DND-41 (cell line): ENCODE data around the gene CFAP44.

ENCODE experiments used
- ATAC-seq: fragments of 200-7000 bp; cut with Tn5 transposase; 3 replicates; pipeline ENCODE4 v1.9.1; 2021; ENCODE audit warnings: low read depth; ENCODE audit not compliant: insufficient read depth
- DNase-seq: peaks from one replicate; pipeline ENCODE4 v3.0.0-alpha.2; 2020
- H2AFZ ChIP-seq: 2 replicates; pipeline ENCODE4 v1.6.0; 2012; ENCODE audit warnings: low read depth, low read length
- H3K27ac ChIP-seq: 2 replicates; pipeline ENCODE4 v1.5.1; 2012; ENCODE audit warnings: low read length, inconsistent platforms
- H3K27me3 ChIP-seq: fragments of 200-600 bp; sonication (generic); 2 replicates; pipeline ENCODE4 v1.6.0; 2012; ENCODE audit warnings: low read length, mild to moderate bottlenecking, inconsistent platforms; ENCODE audit not compliant: insufficient read depth, poor library complexity
- H3K36me3 ChIP-seq: 2 replicates; pipeline ENCODE4 v1.5.1; 2012; ENCODE audit warnings: low read length, inconsistent platforms; ENCODE audit not compliant: insufficient read depth
- H3K4me1 ChIP-seq: 2 replicates; pipeline ENCODE4 v1.5.1; 2012; ENCODE audit warnings: mild to moderate bottlenecking, low read length; ENCODE audit not compliant: insufficient read depth
- H3K4me2 ChIP-seq: 2 replicates; pipeline ENCODE4 v1.6.0; 2012; ENCODE audit warnings: mild to moderate bottlenecking, moderate library complexity, low read length, inconsistent platforms; ENCODE audit not compliant: insufficient read depth
- H3K4me3 ChIP-seq, 2 experiments: fragments of 200-600 bp in 1 of 2; shearing (Covaris generic) in 1 of 2; 2 replicates each; pipeline ENCODE4 v1.5.1; 2012 to 2016; ENCODE audit warnings: inconsistent platforms in 2 of 2, low read length in 2 of 2, mild to moderate bottlenecking in 2 of 2, low read depth in 1 of 2, moderate library complexity in 1 of 2
- H3K79me2 ChIP-seq: 2 replicates; pipeline ENCODE4 v1.6.0; 2012; ENCODE audit warnings: low read length, inconsistent platforms; ENCODE audit not compliant: insufficient read depth
- H3K9ac ChIP-seq: 2 replicates; pipeline ENCODE4 v1.6.0; 2012; ENCODE audit warnings: low read depth, mild to moderate bottlenecking, inconsistent platforms, low read length, moderate library complexity
- H3K9me3 ChIP-seq: 2 replicates; pipeline ENCODE4 v1.5.1; 2012; ENCODE audit warnings: low read length, moderate library complexity, mild to moderate bottlenecking, inconsistent platforms; ENCODE audit not compliant: insufficient read depth, severe bottlenecking
- H4K20me1 ChIP-seq: 2 replicates; pipeline ENCODE4 v1.6.0; 2012; ENCODE audit warnings: low read length; ENCODE audit not compliant: insufficient read depth
- EZH2 ChIP-seq: IDR thresholded peaks from 3 replicates; pipeline ENCODE4 v1.6.1; 2012; ENCODE audit warnings: borderline replicate concordance, low read depth, mild to moderate bottlenecking, moderate library complexity, low read length, inconsistent platforms; ENCODE audit not compliant: severe bottlenecking
- TF ChIP-seq, protein P1 (sequence below): IDR thresholded peaks from 2 replicates; pipeline ENCODE4 v1.5.1; 2012; ENCODE audit warnings: borderline replicate concordance, low read length, moderate library complexity, mild to moderate bottlenecking; ENCODE audit not compliant: poor library complexity, severe bottlenecking; ENCODE audit errors: extremely low read depth

Gene CFAP44

GRCh38 chr3:113404637-113405036, 36.7 kb downstream of the CFAP44 start:
- no peaks in the 10 kb centered on the region for H3K4me1 ChIP-seq
- H2AFZ ChIP-seq, result no peak overlapping the region
- no peaks in the 10 kb centered on the region for H3K27me3 ChIP-seq
- no peak overlapping the region for H3K27ac ChIP-seq
- DNase-seq (no peak), ATAC-seq (no peak)
- no peak overlapping the region for H3K9ac ChIP-seq
- no peak overlapping the region for H3K4me2 ChIP-seq
- H3K36me3 ChIP-seq, result peaks cover 5% of the 10 kb centered on the region; the same call in 1 of the 2 replicates
- no peak for TF ChIP-seq EZH2
- TF ChIP-seq, protein P1, sequence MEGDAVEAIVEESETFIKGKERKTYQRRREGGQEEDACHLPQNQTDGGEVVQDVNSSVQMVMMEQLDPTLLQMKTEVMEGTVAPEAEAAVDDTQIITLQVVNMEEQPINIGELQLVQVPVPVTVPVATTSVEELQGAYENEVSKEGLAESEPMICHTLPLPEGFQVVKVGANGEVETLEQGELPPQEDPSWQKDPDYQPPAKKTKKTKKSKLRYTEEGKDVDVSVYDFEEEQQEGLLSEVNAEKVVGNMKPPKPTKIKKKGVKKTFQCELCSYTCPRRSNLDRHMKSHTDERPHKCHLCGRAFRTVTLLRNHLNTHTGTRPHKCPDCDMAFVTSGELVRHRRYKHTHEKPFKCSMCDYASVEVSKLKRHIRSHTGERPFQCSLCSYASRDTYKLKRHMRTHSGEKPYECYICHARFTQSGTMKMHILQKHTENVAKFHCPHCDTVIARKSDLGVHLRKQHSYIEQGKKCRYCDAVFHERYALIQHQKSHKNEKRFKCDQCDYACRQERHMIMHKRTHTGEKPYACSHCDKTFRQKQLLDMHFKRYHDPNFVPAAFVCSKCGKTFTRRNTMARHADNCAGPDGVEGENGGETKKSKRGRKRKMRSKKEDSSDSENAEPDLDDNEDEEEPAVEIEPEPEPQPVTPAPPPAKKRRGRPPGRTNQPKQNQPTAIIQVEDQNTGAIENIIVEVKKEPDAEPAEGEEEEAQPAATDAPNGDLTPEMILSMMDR, result no peak
- no peak overlapping the region for H3K4me3 ChIP-seq
- H4K20me1 ChIP-seq, result no peaks in the 10 kb centered on the region
- H3K79me2 ChIP-seq, result no peaks in the 10 kb centered on the region
- H3K9me3 ChIP-seq, result no peaks in the 10 kb centered on the region
